Vagina (tissue), 2 donors: ENCODE measurements around the gene SUGCT.

Source experiments
- POLR2A ChIP-seq, 2 donors: fragments of 450-650 bp; IDR thresholded peaks; one replicate each; pipeline ENCODE4 v1.6.1; 2017; ENCODE audit warnings: antibody characterized with exemption in 2 of 2, mild to moderate bottlenecking in 2 of 2, moderate library complexity in 2 of 2
- POLR2AphosphoS5 ChIP-seq, 2 donors: sonication (generic); formaldehyde crosslinking; IDR thresholded peaks; one replicate each; pipeline ENCODE4 v1.9.0; 2017; ENCODE audit warnings: antibody characterized with exemption in 2 of 2, mild to moderate bottlenecking in 2 of 2, low read depth in 1 of 2; ENCODE audit not compliant: insufficient read depth in 1 of 2
- TF ChIP-seq, protein P1 (sequence below), 3 experiments: fragments of 450-650 bp in 2 of 3; fragments of 200-600 bp in 1 of 3; sonication (generic) in 1 of 3; IDR thresholded peaks; one replicate each; pipeline ENCODE4 v1.5.1; 2017 to 2019; ENCODE audit warnings: antibody characterized with exemption in 3 of 3, mild to moderate bottlenecking in 2 of 3, moderate library complexity in 2 of 3

DNA sequence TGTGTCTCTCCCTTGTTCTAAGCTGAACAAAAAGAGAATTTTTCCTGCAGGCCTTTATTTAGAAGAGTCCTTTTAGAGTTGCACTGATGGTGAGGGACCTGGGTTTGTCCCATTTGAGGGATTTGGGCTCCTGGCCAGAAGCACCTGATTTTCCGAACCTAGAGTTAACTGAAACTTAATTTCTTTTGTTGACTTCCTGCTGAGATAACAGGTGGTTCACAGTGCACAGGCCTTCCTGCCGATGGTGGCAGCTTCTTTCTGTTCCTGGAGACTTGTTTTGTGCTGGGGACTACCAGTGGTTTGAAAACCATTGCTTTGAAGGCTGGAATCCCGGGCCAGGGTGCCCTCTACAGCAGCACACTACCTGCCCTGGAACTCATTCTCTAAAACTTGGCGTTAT lies 99.2 kb downstream of the SUGCT start:
- no peak for TF ChIP-seq POLR2A (IDR thresholded peaks at IDR 0.05)
- TF ChIP-seq, protein P1, sequence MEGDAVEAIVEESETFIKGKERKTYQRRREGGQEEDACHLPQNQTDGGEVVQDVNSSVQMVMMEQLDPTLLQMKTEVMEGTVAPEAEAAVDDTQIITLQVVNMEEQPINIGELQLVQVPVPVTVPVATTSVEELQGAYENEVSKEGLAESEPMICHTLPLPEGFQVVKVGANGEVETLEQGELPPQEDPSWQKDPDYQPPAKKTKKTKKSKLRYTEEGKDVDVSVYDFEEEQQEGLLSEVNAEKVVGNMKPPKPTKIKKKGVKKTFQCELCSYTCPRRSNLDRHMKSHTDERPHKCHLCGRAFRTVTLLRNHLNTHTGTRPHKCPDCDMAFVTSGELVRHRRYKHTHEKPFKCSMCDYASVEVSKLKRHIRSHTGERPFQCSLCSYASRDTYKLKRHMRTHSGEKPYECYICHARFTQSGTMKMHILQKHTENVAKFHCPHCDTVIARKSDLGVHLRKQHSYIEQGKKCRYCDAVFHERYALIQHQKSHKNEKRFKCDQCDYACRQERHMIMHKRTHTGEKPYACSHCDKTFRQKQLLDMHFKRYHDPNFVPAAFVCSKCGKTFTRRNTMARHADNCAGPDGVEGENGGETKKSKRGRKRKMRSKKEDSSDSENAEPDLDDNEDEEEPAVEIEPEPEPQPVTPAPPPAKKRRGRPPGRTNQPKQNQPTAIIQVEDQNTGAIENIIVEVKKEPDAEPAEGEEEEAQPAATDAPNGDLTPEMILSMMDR (IDR thresholded peaks at IDR 0.05) = no peak
- no peak for TF ChIP-seq POLR2AphosphoS5 (IDR thresholded peaks at IDR 0.05; ENCODE audit: insufficient read depth in 1 of 2, low read depth in 1 of 2)
